KMS-11 (cell line): ENCODE data around the gene ZFHX2.

Experiments
- H2AFZ ChIP-seq: fragments of 200-600 bp; sonication (generic); 2 replicates; pipeline ENCODE4 v1.6.1; 2016; ENCODE audit warnings: antibody characterized with exemption, mixed run types, low read depth
- H3K27ac ChIP-seq: fragments of 200-600 bp; sonication (generic); 2 replicates; pipeline ENCODE4 v1.6.1; 2016; ENCODE audit warnings: mild to moderate bottlenecking, mixed run types
- H3K27me3 ChIP-seq: fragments of 200-600 bp; sonication (generic); 2 replicates; pipeline ENCODE4 v1.6.1; 2017; ENCODE audit warnings: mild to moderate bottlenecking, low read depth, mixed run types, moderate library complexity; ENCODE audit not compliant: insufficient read depth
- H3K36me3 ChIP-seq: fragments of 200-600 bp; sonication (generic); 2 replicates; pipeline ENCODE4 v1.6.1; 2017; ENCODE audit warnings: mild to moderate bottlenecking, mixed run types; ENCODE audit not compliant: insufficient read depth
- H3K4me1 ChIP-seq: fragments of 200-600 bp; sonication (generic); 2 replicates; pipeline ENCODE4 v1.6.1; 2016; ENCODE audit warnings: mild to moderate bottlenecking, low read depth, mixed run types; ENCODE audit not compliant: poor library complexity, severe bottlenecking
- H3K4me2 ChIP-seq: fragments of 200-600 bp; sonication (generic); 2 replicates; pipeline ENCODE4 v1.7.0; 2016; ENCODE audit warnings: mild to moderate bottlenecking, mixed run types
- H3K4me3 ChIP-seq: fragments of 200-600 bp; sonication (generic); IDR thresholded peaks from 2 replicates; pipeline ENCODE4 v1.6.1; 2017; ENCODE audit warnings: low read depth, low read length, mixed read lengths; ENCODE audit not compliant: insufficient read depth
- H3K79me2 ChIP-seq: fragments of 200-600 bp; sonication (generic); 2 replicates; pipeline ENCODE4 v1.6.1; 2016; ENCODE audit warnings: low read depth, mixed run types; ENCODE audit not compliant: insufficient read depth
- H3K9ac ChIP-seq: fragments of 200-600 bp; sonication (generic); 2 replicates; pipeline ENCODE4 v1.6.1; 2016; ENCODE audit warnings: mild to moderate bottlenecking, mixed run types
- H4K20me1 ChIP-seq: fragments of 200-600 bp; sonication (generic); 2 replicates; pipeline ENCODE4 v1.6.1; 2016; ENCODE audit warnings: mild to moderate bottlenecking, mixed run types; ENCODE audit not compliant: insufficient read depth
- CTCF ChIP-seq: fragments of 200-600 bp; sonication (generic); conservative IDR thresholded peaks from 2 replicates; pipeline ENCODE4 v1.6.1; 2017; ENCODE audit warnings: low read depth, mild to moderate bottlenecking, antibody characterized with exemption, low read length, moderate library complexity, mixed read lengths

ZFHX2 gene

GRCh38 chr14:23530375-23531055 is 21.1 kb downstream of the ZFHX2 start:
- H3K27me3 ChIP-seq, result no peaks in the 10 kb centered on the region
- H3K9ac ChIP-seq, result no peak overlapping the region
- no peak overlapping the region for H2AFZ ChIP-seq
- no peaks in the 10 kb centered on the region for H3K36me3 ChIP-seq
- TF ChIP-seq CTCF, result no peak
- H3K27ac ChIP-seq, result no peak overlapping the region
- no peak overlapping the region for H3K4me2 ChIP-seq
- H4K20me1 ChIP-seq, result no peaks in the 10 kb centered on the region
- no peaks in the 10 kb centered on the region for H3K79me2 ChIP-seq
- no peaks in the 10 kb centered on the region for H3K4me1 ChIP-seq
- H3K4me3 ChIP-seq, result no peak overlapping the region

GRCh38 chr14:23529016-23529415 is 22.5 kb downstream of the ZFHX2 start:
- no peak overlapping the region for H3K4me3 ChIP-seq
- H2AFZ ChIP-seq, result no peak overlapping the region
- no peak overlapping the region for H3K27ac ChIP-seq
- no peaks in the 10 kb centered on the region for H3K27me3 ChIP-seq
- H4K20me1 ChIP-seq, result no peaks in the 10 kb centered on the region
- no peak overlapping the region for H3K9ac ChIP-seq
- TF ChIP-seq CTCF, result no peak
- H3K4me1 ChIP-seq, result no peaks in the 10 kb centered on the region
- no peaks in the 10 kb centered on the region for H3K36me3 ChIP-seq
- H3K79me2 ChIP-seq, result no peaks in the 10 kb centered on the region
- no peak overlapping the region for H3K4me2 ChIP-seq

GRCh38 chr14:23528555-23528954 is 23.0 kb downstream of the ZFHX2 start:
- H3K4me2 ChIP-seq, result no peak overlapping the region
- no peaks in the 10 kb centered on the region for H3K4me1 ChIP-seq
- H3K36me3 ChIP-seq, result no peaks in the 10 kb centered on the region
- H3K9ac ChIP-seq, result no peak overlapping the region
- H4K20me1 ChIP-seq, result no peaks in the 10 kb centered on the region
- H3K4me3 ChIP-seq, result no peak overlapping the region
- H3K27me3 ChIP-seq, result no peaks in the 10 kb centered on the region
- TF ChIP-seq CTCF, result no peak
- H3K27ac ChIP-seq, result no peak overlapping the region
- no peaks in the 10 kb centered on the region for H3K79me2 ChIP-seq
- H2AFZ ChIP-seq, result no peak overlapping the region

GRCh38 chr14:23525611-23526010 is 26.0 kb downstream of the ZFHX2 start:
- Histone ChIP-seq H3K4me3 (no peak overlapping the region), H3K4me2 (no peak overlapping the region), H3K27me3 (no peaks in the 10 kb centered on the region), H3K79me2 (no peaks in the 10 kb centered on the region), H4K20me1 (no peaks in the 10 kb centered on the region), H3K4me1 (no peaks in the 10 kb centered on the region), H2AFZ (no peak overlapping the region), H3K36me3 (no peaks in the 10 kb centered on the region), H3K9ac (no peak overlapping the region), H3K27ac (no peak overlapping the region)
- no peak for TF ChIP-seq CTCF
